ENCODE data around the gene PPP1R14B.

DNA sequence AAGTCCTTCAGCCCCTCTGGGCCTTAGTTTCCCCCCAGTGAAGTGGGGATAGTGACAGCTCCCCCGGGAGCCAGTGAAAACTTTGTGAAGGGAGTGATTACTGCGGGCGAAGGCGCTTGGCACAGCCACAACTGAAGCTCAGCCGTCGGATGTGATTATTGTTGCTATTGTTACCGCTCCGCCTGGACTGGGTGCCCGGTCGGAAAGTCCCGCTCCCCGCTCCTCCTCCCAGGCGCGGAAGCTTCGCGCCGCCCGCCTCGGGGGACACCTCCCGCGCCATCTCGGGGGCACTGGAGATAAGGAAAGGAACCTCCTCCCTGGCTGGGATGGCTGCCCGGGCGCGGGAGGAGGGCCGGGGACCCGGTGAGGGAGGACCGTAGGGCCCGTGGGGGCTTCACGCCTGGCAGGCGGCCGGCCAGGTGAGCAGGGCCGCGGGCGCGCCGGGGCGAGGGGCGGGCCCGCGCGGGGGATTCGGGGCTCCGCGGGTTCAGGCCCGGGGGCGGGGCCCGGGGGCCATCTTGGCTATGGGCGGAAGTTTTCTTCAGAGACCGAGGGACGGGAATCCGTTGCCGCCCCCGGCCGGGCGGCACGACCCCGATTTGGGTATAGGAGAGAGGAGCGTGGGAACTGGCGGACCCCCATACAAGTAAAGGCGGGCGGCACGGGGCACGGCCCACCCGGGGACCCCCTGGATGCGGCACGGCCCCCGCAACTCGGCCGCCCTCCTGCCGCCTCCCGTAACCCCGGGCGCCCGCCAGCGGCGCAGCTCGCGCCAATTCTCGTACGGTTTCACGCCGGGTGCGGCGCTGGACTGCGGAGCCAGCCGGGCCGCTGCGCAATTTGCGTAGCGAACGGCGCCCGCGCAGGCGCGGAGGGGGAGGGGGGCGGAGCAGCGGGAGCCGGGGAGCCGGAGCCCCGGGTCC, 38.5 kb upstream of the PPP1R14B start, which contains the start of gene GPR137:
- TF ChIP-seq CTCF (conservative IDR thresholded peaks at IDR 0.05) (no peak), ZFX (IDR thresholded peaks at IDR 0.05) (peak; percentile 36; the same call in 1 of the 2 replicates)

Measured in C4-2B (cell line).